ENCODE measurements around the gene TRAF1. TPM values are rescaled to one million over a fixed set of nuclear protein-coding genes. Genes with fewer than 3 reads are reported as not detected.

Gene TRAF1
- total RNA-seq, 4 donors from 2014 or later, result 2.6 to 4.9 (median 4.7) TPM

- WGBS, 2 donors, result 84 to 96% methylated on average over 6 of the region's 6 CpGs
- DNase-seq (ENCODE audit: low spot score in 2 of 2), result no peak
- no peak overlapping the region for H3K4me3 ChIP-seq (ENCODE audit: low read depth, poor library complexity, severe bottlenecking)
- TF ChIP-seq POLR2A (IDR thresholded peaks at IDR 0.05), result no peak
- intact Hi-C loops (cut with DNase I; ENCODE audit: low total_unique reads), result no loop called here
These were observed 27.0 kb downstream of the TRAF1 start for GRCh38 chr9:120899490-120900068.

DNA sequence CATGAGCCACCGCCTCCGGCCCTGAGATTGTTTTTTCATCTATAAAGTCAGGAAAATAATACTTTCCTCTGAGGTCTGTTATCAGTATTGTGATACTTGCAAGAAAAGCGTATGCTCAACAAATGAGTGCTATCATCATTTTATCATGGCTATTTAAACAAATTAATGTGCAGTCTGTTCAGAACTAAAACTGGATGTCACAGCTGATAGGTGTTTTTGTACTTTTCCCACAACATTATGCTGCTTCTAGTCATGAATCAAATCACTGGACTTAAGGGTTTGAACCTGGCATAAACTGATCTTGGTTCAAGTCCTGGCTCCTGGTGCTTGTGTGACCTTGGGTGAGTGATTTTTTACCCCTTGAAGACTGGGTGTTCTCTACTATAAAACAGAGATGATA, 28.2 kb downstream of the TRAF1 start:
- TF ChIP-seq CTCF (IDR thresholded peaks at IDR 0.05) (no peak), POLR2A (IDR thresholded peaks at IDR 0.05) (no peak)
- 93 to 97% methylated on average over 3 of the region's 3 CpGs for WGBS, 2 donors

GRCh38 chr9:120895951-120896350, 30.6 kb downstream of the TRAF1 start:
- TF ChIP-seq CTCF (IDR thresholded peaks at IDR 0.05) (no peak), POLR2A (IDR thresholded peaks at IDR 0.05) (no peak)
- no peak for DNase-seq (ENCODE audit: low spot score in 2 of 2)
- 96 to 100% methylated on average over 2 of the region's 2 CpGs for WGBS, 2 donors
- intact Hi-C loops (cut with DNase I; ENCODE audit: low total_unique reads), result no loop called here
- no peak overlapping the region for H3K4me3 ChIP-seq (ENCODE audit: low read depth, poor library complexity, severe bottlenecking)

More for the DNA sequence above, 28.2 kb downstream of the TRAF1 start:
- intact Hi-C loops (cut with DNase I; ENCODE audit: low total_unique reads), result no loop called here
- no peak for DNase-seq (ENCODE audit: low spot score in 2 of 2)
- no peak overlapping the region for H3K4me3 ChIP-seq (ENCODE audit: low read depth, poor library complexity, severe bottlenecking)

GRCh38 chr9:120894321-120895148, 32.1 kb downstream of the TRAF1 start:
- no peak for DNase-seq (ENCODE audit: low spot score in 2 of 2)
- WGBS, 2 donors, result 21 to 22% methylated on average over 50 to 61 of the region's 63 CpGs
- no peak for TF ChIP-seq CTCF (IDR thresholded peaks at IDR 0.05)
- H3K4me3 ChIP-seq (ENCODE audit: low read depth, poor library complexity, severe bottlenecking), result no peak overlapping the region
- intact Hi-C loops (cut with DNase I; ENCODE audit: low total_unique reads), result no loop called here

GRCh38 chr9:120893611-120894307, 32.8 kb downstream of the TRAF1 start:
- intact Hi-C loops (cut with DNase I; ENCODE audit: low total_unique reads), result no loop called here
- H3K4me3 ChIP-seq (ENCODE audit: low read depth, poor library complexity, severe bottlenecking), result no peak overlapping the region
- 80 to 84% methylated on average over 13 of the region's 13 CpGs for WGBS, 2 donors
- DNase-seq (ENCODE audit: low spot score in 2 of 2), result no peak
- TF ChIP-seq POLR2A (IDR thresholded peaks at IDR 0.05) (no peak), CTCF (IDR thresholded peaks at IDR 0.05) (no peak)
